Ammon's horn (tissue), 1 donor: Measurements from ENCODE around the gene KLK12.
"Not testable (repeated sequence)": the region's sequence is repeated elsewhere in the genome, so short reads cannot be mapped to it uniquely, and the experiment has no call there.

Experiments used
- DNase-seq: peaks from one replicate; pipeline ENCODE4 v3.0.0-alpha.2; 2016; ENCODE audit warnings: low spot score

The KLK12 gene

DNA sequence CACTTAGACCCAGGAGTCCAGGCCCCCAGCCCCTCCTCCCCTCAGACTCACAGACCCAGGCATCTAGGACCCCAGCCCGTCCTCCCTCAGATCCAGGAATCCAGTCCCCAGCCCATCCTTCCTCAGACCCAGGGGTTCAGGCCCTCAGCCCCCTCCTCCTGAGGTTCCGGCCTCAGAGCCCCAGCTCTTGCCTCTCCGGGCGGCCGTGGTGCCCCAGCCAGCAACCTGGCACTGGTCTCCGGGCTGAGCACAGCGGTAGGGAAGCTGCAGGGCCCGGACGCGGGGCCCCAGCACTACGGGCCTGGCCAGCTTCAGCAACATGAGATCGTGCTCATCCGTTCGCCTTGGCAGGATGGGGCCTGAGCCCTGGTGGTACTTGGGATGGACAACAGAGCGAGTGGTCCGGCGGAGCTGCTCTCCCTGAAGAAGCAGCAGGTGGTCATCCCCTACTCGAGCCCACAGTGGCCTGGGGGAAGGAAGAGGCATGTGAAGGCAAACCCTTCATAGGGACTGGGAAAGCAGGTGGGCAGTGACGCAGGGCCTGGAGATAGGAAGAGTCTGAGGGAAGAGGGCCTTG is 19.0 kb downstream of the KLK12 start:
- DNase-seq: no peak

DNA sequence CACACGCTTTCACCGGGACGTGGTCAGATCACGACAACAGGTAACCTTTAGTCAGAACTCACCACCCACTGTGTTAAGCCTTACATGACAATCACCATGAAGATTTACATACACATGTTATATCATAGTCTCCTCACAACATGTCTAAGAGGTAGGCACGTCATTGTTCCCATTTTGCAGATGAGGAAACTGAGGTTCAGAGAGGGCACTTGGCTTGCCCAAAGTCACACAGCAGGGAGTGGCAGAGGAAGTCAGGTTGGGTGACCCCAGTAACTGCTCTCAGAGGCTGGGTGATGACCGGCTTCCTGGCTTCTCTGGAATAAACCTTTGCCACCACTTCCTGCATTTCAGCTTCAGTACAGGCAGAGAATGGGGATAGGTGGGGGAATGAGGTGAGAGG is 20.6 kb downstream of the KLK12 start:
- DNase-seq: no peak

DNA sequence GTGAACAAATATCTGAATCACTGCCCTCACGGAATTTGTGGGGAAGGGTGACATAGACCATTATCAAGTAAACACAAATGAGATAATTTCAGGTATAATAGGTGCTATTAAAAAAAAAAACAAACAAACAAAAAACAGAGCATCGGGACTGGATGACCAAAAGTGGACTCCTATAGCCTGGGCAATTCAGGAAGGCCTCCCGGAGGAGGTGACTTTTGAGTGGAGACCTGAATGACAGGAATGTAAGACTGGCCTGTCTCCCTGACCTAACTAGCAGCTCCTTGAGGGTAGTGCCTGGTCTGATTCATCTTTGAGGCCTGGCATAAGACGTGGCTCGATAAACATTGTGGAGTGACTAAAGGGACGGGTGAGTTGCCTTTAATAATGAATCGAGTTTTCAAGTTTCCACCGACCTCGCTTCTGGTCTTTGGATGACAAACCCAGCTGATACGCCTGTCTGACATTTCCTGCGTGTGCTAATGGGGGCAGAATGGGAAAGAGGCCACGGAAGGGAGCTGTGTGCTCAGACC is 22.1 kb downstream of the KLK12 start:
- DNase-seq: no peak

DNA sequence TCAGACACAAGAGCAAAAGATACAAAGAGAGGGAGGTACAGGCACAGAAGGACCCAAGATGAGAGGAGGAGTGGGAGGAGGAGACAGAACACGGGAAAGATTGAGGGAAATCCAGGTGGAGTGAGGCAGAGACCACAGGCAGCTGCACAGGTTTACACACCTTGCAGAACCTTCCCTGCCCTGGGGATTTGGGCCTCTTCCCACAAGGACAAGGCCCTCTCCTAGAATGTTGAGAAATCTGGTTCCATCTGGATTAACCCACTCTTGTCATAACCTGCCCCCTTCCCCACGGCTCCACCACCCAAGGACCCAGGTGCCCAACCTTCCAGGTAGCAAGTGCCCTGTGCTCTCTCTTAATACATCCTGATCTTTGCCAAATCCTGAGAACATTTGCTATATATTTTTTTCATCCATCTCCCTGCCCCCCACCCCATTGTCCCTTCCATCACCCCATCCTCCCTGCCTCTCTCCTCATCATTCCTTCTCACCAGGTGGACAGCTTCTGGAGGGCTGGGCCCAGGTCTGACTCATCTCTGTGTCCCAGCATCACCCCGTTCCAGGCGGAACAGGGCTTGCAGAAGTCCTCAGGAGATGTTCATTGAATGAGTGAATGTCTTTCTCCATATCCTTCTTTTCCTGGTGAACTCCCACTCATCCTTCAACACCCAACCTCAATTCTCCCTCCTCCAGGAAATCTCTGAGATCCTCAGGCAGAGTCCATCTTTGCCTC is 24.6 kb downstream of the KLK12 start:
- DNase-seq: no peak

DNA sequence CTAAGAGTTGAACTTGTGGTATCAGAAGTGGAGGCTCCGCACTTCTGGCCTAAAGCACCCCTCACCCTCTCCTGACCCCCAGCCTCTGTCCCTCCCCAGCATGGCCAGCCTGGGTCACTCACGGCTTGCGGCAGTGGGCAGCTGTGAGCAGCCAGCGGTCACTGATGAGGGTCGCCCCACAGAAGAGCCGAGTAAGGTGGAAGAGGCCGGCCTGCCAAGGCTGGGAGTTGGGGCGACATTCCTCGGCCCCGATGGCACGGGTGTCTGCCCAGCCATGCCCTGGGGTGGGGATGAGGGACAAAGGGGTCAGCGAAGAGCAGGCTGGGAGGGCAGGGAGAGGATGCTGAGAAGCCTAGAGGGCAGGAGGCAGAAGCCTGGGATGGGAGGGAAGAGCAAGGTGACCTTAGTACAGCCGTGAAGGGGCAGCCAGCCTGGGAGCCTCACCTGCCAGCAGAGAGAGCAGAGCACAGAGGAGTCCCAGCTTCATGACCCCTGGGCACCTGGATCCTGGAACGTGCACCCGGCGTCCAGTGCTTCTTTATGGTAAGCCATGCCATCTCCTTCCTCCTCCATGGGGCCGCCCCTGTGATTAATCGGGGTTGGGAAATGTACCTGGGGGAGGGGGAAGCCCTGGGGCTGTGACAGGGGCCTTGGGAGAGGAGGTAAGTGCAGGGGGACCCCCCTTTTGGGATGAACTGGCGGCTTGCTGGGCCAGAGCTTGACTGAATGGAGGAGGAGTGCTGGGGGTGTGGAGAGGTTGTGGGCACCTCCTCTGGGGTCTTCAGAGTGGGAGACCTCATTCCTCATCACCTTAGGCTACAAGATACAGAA is 25.5 kb downstream of the KLK12 start:
- no peak for DNase-seq

DNA sequence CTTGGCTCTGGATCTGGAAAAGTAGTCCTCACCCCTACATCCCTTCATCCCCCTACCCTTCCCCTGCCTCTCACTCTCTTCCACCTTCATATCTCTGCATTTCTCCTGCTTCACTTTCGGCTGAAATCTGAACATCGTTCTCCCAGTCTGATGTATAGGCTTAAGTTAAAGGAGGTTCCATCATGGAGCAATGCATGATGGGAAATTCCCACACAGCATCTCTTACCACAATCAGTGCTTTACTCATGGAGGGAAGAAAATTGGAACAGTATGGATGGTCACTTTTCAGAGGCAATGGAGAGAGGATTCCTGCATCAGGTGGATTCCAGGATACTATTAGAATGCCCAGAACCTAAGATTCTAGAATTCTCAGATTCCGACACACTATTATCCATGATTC is 27.3 kb downstream of the KLK12 start:
- DNase-seq: no peak

DNA sequence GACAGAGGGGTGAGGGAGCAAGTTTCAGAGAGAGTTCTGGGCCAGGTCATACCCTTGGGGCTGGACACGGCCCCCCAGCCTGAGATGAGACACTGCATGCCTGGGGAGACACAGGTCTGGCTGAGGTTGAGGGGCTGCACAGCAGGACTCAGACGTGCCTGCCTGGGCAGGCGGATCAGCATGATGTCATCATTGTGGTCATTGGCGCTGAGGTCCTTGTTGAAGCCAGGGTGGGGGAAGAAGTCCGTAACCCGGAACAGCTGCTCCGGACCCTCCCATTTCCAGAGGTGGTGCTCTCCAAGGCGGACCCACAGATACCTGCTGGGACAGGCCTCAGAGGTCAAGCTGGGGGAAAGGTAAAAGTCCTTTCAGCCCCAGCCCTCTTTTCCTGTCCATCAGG is 28.4 kb downstream of the KLK12 start:
- no peak for DNase-seq

DNA sequence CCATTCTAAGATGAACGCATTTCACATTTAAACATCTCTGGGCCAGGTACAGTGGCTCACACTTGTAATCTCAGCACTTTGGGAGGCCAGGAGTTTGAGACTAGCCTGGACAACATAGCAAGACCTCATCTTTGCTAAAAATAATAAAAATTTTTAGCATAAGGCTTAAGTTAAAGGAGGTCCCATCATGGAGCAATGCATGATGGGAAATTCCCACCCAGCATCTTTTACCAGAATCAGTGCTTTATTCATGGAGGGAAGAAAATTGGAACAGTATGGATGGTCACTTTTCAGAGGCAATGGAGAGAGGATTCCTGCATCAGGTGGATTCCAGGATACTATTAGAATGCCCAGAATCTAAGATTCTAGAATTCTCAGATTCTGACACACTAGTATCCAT is 29.6 kb downstream of the KLK12 start:
- DNase-seq: no peak

DNA sequence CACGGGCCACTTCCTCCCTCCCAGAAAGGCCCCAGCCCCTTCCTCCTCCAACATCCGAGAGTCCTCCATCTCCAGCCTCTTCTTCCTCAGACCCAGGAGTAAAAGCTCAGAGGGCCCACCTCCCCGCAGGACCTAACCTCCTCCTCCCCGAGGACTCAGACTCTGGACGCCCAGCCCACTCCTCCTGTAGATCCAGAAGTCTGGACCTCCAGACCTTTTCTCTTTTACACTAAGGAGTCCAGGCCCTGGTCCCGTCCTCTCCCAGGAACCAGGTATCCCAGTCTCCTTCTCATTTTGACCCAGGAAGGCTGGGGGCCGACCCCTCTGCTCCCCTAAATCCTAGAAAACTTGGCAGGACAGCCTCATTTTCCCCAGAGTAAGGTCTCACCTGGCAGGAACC is 31.5 kb downstream of the KLK12 start:
- no peak for DNase-seq

DNA sequence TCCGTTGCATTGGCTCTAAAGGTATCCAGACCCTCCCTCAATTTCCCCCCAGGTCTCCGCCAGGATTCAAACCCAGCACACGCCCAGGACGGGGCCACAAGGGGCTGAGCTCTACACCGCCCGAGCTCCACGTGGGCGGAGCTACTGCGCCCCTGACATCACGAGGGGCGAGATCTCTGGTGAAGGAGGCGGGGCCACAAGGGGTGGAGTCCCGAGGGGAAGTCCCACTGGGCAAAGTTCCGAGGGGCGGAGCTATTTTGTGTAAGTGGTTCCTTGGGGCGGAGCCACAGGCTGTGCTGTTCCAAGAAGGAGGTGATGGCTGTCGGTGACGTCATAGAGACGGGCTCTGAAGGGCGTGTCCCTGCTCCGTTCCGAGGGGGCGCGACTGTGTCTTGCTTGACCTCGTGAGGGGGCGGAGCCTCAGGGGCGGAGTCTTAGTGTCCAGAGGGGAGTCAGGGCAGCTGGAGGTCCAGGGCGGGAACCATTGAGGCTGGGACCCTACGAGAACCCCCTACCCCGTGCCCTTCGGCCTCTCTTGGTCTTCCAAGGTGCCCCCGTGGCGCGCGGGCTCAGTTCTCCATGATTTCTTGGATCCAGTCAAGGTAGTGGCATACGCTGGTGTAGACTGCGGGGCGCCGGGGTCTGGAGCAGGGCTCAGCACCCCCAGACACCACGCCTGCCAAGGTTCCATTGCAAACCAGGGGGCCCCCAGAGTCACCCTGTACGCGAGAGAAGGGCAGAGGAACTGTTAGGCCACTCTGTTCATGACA is 32.1 kb downstream of the KLK12 start:
- no peak for DNase-seq

DNA sequence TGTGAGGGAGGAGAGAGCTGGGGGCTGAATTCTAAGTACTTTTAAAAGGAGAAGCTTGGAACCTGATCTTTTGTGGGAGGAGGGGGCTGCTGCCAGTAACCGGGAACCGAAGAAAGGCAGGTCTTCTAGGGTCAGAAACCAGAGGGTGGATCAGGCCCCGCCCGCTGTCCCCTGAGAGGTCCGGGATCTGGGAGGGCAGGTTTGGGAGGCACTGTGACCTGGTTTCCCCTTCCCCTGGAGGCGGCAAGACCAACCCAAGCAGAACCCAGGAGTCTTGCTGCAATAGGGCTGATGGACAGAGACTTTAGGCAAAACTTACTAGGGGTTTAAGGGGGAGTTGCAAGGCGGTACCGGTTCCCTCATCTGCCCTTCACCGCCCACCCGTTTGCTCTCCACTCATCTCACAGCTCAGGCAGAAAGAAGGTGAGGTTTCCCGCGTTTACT is 32.7 kb downstream of the KLK12 start:
- no peak for DNase-seq

DNA sequence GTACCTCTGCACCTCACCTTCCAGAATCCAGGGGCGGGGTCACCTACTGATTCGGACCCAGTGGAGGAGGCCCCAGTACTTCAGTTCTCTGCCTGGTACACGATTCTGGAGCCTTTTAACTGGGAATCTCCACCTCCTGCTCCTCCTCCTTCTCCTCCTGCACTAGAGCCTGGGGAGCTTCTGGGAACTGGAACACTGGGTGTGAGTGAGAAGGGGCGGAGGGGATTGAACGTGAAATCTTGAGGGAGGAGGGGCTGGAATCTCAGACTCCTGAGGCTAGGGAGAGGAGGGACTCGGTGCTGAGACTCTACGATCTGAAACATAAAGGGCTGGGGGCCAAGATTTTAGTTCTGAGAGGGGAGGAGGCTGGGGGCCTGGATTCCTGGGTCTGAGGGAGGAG is 33.3 kb downstream of the KLK12 start, which contains the start of gene KLK8:
Gene KLK8, minus strand, starts transcription at position 90 of the 400 bp plus-strand sequence. CDS start 437 bp downstream, outside the sequence.
- no peak for DNase-seq

DNA sequence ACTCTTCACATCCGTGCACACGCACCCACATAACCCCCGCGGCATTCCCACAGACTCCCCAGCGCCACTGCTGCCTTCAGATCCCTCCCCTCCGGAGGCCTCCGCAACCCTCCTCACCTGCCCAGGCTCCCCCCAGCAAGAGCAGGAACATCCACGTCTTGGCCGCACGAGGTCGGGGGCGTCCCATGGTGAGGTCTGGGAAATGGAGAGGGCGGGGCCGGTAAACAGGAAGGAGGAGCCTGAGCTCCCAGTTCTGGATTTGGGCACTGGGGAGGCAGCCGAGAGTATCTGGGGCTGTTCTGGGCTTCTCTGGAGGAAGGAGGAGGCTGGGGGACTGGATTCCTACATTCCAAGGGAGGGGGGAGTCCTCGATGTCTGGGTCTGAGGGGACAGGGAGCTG is 33.8 kb downstream of the KLK12 start:
- DNase-seq: no peak

DNA sequence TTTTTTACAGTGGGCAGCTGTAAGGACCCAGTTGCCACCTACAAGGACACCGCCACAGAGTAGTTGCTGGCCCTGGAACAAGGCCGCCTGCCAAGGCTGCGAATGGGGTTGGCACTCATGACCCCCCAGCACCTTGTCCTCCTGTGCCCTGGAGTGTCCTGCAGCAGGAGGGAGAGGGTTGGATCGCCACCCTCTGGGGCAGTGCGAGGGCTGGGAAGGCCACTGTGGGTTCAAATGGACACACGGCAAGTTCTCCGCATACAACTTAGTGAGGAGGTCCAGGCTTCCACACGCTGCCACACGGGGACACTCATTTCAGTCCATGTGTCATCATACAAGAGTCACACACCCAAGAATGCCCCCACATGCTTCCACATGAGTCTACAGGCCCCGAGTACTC is 34.4 kb downstream of the KLK12 start:
- DNase-seq: no peak

DNA sequence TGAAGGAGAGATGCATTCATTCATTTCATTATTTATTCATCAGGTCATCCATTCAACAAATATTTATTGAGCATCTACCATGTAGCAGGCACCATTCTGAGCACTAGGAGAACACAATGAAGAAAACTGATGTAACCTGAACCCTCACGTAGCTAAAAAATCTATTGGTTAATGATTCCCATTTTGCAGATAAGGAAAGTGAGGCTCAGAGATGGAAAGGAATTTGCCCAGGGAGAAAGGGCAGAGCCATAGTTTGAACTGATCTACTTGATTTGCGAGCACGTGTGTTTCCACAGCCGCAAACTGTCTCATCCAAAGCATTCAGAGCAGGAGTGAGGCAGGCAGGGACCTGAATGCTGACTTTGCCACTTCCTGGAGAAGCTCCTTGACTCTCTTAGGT is 36.1 kb downstream of the KLK12 start:
- no peak for DNase-seq

DNA sequence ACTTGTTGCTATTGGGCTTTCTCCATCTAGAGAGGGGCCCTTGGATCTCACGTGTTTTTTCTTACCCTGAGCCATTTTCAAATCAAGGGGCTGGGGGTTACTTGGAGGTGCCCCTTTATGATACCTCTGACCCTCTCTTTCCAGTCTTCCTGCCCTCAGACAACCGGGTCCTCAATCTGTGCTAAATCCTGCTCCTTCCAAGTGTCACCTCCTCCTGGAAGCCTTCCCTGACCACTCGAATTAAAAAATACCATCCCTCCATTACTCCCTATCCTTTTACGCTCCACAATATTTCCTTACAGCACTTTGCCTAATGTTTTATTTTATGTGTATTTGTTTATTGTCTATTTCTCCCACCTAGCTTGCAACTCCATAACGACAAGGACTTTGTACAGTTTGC is 36.7 kb downstream of the KLK12 start:
- no peak for DNase-seq

DNA sequence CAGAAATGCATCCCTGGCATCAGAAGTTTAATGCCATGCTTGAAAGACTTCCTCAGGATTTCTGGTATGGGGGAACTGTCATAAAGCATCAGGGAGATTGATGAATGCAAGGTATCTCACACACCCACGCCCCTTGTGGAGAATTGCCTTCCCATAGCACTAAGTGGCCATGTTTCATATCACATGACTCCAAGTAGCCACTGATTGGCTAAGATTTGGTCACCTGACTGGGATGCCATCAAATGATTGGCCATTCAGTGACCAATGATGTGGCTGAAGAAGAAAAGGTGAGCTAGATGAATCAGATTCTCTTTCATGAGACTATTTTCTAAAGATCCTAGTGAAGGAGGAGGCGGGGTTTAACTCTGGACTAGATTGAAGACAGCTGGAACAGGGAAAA is 40.7 kb downstream of the KLK12 start:
- no peak for DNase-seq

DNA sequence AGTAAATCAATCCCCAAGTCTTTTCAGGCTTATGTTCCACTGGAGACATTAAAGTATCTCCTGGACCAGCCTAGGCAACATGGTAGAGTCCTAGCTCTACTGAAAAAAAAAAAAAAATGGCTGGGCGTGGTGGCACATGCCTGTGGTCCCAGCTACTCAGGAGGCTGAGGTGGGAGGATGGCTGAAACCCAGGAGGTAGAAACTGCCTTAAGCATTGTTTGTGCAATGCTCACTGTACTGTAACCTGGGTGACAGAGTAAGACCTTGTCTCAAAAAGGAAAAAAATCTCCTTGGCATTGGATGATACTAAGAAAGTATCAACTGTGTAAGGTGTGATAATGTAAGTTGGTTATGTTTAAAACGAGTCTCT is 42.2 kb downstream of the KLK12 start:
- no peak for DNase-seq

DNA sequence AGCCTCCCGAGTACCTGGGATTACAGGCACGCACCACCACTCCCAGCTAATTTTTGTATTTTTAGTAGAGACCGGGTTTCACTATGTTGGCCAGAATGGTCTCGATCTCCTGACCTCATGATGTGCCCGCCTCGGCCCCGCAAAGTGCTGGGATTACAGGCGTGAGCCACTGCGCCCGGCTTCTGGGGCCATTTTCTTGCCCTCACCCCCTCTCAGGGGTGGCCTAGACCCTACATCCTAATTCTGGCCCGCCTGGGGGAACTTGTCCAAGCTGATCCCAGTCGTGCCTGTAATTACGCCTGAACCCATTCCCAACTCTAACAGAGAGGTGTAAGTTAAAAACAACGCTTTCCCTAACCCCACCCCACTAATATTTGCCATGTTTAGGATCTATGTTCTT is 50.4 kb downstream of the KLK12 start:
- DNase-seq: not testable (repeated sequence)

DNA sequence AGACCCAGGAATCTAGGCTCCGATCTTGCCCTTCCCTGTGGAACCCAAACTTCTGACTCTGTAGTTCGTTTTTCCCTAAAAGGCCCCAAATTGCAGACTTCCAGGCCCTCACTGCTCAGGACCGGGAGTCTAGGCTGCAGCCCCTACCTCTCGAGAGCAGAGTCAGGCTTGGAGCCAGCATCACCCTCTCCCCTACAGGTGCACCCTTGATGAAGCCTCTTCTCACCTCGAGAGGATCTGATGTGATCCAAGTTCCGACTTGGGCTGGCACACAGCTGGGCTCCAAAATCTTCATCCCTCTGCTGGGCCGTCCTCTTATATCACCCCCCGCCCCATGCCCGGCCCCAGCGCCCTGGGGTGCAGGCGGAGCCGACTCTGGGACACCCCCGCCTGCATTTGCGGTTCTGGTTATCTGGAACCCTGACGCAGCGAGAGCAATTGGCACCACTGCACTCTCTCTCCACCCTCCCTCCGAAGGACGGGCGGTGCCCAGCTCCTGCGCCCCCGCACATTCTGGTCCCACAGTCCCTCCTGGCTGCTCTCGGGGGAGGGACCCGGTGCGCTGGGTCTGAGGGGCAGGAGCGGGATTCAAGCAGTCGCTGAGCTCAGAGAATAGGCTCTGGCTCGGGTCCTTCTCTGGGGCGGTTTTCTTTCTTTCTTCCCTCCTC is 51.0 kb downstream of the KLK12 start, which contains the start of gene KLK7:
Gene KLK7, minus strand, starts transcription at position 293 of the 668 bp plus-strand sequence. CDS start 1,518 bp downstream, outside the sequence.
- no peak for DNase-seq

DNA sequence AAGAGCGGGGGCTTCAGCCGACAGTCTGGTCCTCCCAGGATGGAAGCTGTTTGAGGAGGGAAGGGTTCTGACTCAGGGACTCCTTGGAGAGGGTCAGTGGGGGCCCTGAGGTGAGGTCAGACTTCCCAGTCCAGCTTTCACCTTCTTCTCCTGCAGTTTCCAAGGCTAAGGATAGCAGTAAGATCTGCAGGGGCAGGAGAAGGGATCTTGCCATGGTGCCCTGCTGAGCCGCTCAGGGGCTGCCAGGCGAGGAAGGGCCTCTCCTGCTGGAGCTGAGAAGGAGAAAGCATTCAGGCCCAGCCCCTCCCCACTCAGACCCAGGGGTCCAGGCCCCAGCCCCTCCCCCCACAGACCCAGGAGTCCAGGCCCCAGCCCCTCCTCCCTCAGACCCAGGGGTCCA is 52.6 kb downstream of the KLK12 start:
- no peak for DNase-seq
